Measurements from ENCODE around the gene CASP2. TPM values are rescaled to one million over a fixed set of nuclear protein-coding genes. Genes with fewer than 3 reads are reported as not detected.

The CASP2 gene
- total RNA-seq, 6 experiments from 2014 or later = 5.3 to 8.7 (median 6.7) TPM

DNA sequence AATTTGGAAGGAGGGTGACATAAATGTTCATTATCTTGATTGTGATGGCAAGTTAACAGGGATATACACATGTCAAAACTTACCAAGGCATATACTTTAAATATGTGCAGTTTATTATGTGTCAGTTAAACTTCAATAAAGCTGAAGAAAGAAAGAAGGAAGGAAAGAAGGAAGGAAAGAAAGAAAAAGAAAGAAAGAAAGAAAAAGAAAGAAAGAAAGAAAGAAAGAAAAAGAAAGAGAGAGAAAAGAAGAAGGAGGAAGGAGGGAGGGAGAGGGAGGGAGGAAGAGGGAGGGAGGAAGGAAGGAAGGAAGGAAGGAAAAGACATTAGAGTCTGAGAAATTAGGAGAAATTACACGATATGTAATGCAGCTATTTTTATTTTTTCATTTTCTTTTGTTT lies 40.8 kb upstream of the CASP2 start:
- ATAC-seq = no peak
- TF ChIP-seq POLR2A (IDR thresholded peaks at IDR 0.05) = no peak
- TF ChIP-seq, protein P1, sequence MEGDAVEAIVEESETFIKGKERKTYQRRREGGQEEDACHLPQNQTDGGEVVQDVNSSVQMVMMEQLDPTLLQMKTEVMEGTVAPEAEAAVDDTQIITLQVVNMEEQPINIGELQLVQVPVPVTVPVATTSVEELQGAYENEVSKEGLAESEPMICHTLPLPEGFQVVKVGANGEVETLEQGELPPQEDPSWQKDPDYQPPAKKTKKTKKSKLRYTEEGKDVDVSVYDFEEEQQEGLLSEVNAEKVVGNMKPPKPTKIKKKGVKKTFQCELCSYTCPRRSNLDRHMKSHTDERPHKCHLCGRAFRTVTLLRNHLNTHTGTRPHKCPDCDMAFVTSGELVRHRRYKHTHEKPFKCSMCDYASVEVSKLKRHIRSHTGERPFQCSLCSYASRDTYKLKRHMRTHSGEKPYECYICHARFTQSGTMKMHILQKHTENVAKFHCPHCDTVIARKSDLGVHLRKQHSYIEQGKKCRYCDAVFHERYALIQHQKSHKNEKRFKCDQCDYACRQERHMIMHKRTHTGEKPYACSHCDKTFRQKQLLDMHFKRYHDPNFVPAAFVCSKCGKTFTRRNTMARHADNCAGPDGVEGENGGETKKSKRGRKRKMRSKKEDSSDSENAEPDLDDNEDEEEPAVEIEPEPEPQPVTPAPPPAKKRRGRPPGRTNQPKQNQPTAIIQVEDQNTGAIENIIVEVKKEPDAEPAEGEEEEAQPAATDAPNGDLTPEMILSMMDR (IDR thresholded peaks at IDR 0.05) = no peak
- peaks cover 0 to 38% (median 10%) of the 10 kb centered on the region in 4 donors for H3K4me1 ChIP-seq
- no peak overlapping the region for H3K4me3 ChIP-seq
- intact Hi-C loops (cut with DNase I) = loop anchor here in 1 of 2 donors (10.0 kb wide), 1 partner anchor 47 kb away; no protein-coding TSS in a partner anchor
- H3K36me3 ChIP-seq = no peaks in the 10 kb centered on the region
- WGBS (ENCODE audit: insufficient coverage, low coverage, low lambda C conversion rate, missing lambda C conversion rate) = 44% methylated on average over 1 of the region's 1 CpG
- no peaks in the 10 kb centered on the region for H3K9me3 ChIP-seq
- H3K27ac ChIP-seq = peak overlapping the region in 1 of 3 donors; percentile 82
- no peaks in the 10 kb centered on the region for H3K27me3 ChIP-seq
- no peak for DNase-seq

DNA sequence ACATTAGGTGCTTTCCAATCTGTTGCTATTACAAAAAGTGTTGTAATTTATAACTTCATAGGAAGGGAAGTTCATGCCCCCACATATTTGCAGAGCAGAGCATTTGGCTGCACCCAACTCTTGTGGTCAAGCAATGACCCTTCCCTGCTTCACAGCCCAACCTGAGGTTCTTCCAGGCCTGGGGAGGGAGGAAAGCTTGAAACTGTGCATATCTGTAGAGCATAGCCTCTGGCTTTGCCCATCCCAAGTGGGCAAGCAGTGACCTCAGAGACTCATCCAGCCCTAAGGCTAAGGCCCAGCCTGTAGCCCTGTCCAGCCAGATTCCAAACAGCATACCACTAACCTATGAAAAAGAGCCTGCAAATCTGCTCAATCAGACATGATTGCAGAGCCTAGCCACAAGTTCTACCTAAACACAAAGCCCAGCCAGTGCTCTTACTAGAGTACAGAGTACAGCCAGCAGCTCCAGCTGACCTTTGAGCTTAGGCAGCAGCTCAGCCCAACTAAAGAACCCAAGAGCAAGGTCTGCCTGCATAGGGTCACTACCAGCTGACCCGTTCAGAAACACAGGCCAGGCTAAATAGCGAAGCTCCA lies 39.3 kb upstream of the CASP2 start:
- Histone ChIP-seq H3K36me3 (no peaks in the 10 kb centered on the region), H3K27me3 (no peaks in the 10 kb centered on the region), H3K27ac (peak overlapping the region in 2 of 3 donors; percentile 45 to 82), H3K4me3 (no peak overlapping the region), H3K9me3 (no peaks in the 10 kb centered on the region), H3K4me1 (peaks cover 0 to 29% (median 10%) of the 10 kb centered on the region in 4 donors)
- ATAC-seq = peak; percentile 96 to 100 (median 99)
- DNase-seq = peak; percentile 64 to 90 (median 83)
- 32% methylated on average over 2 of the region's 2 CpGs for WGBS (ENCODE audit: insufficient coverage, low coverage, low lambda C conversion rate, missing lambda C conversion rate)
- intact Hi-C loops (cut with DNase I) = loop anchor here in 1 of 2 donors (10.0 kb wide), 1 partner anchor 46 kb away; no protein-coding TSS in a partner anchor
- no peak for TF ChIP-seq POLR2A (IDR thresholded peaks at IDR 0.05)
- TF ChIP-seq, protein P1 (IDR thresholded peaks at IDR 0.05) = no peak

DNA sequence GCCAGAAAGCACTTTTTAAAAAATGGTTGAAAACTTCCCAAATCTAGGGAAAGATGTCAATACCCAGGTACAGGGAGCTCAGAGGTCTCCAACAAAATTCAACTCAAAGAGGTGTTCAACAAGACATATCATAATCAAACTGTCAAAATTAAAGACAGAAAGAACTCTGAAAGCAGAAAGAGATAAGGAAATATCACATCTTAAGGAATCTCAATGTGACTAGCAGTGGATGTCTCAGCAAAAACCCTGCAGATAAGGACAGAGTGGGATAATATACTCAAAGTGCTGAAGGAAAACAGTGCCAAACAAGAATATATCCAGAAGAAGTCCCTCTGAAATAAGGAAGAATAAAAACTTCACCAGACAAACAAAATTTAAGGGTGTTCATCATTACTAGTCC lies 38.0 kb upstream of the CASP2 start:
- intact Hi-C loops (cut with DNase I) = no loop called here
- Histone ChIP-seq H3K4me3 (no peak overlapping the region), H3K9me3 (no peaks in the 10 kb centered on the region), H3K4me1 (peaks cover 0 to 19% (median 10%) of the 10 kb centered on the region in 4 donors), H3K27ac (no peak overlapping the region), H3K36me3 (no peaks in the 10 kb centered on the region), H3K27me3 (no peaks in the 10 kb centered on the region)
- no peak for ATAC-seq
- TF ChIP-seq, protein P1 (IDR thresholded peaks at IDR 0.05) = no peak
- no peak for DNase-seq

DNA sequence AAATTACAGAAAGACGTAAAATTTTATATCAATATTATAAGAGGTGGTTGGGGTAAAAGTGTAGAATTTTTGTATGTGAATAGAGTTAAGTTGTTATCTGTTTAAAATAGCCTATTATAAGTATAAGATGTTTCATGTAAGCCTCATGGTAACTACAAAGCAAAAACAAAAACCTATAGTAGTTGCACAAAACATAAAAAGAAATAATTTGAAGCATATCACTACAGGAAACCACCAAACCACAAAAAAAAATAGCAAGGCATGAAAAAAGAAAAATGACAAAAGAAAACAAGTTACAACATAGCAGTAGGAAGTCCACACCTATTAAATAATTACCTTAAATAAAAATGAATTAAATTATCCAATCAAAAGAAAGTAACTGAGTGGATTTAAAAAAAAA lies 37.3 kb upstream of the CASP2 start:
- no peak overlapping the region for H3K4me3 ChIP-seq
- 82% methylated on average over 1 of the region's 1 CpG for WGBS (ENCODE audit: insufficient coverage, low coverage, low lambda C conversion rate, missing lambda C conversion rate)
- peaks cover 0 to 19% (median 10%) of the 10 kb centered on the region in 4 donors for H3K4me1 ChIP-seq
- TF ChIP-seq, protein P1 (IDR thresholded peaks at IDR 0.05) = no peak
- no peak for TF ChIP-seq POLR2A (IDR thresholded peaks at IDR 0.05)
- intact Hi-C loops (cut with DNase I) = no loop called here
- no peak overlapping the region for H3K27ac ChIP-seq
- ATAC-seq = no peak
- no peaks in the 10 kb centered on the region for H3K9me3 ChIP-seq
- DNase-seq = no peak
- no peaks in the 10 kb centered on the region for H3K27me3 ChIP-seq
- H3K36me3 ChIP-seq = no peaks in the 10 kb centered on the region
